ENCODE results near the gene NTRK1. TPM values are rescaled to one million over a fixed set of nuclear protein-coding genes. Genes with fewer than 3 reads are reported as not detected.

The NTRK1 gene
- total RNA-seq, 4 donors from 2014 or later, result 0.09 to 0.57 TPM; not detected in 2

DNA sequence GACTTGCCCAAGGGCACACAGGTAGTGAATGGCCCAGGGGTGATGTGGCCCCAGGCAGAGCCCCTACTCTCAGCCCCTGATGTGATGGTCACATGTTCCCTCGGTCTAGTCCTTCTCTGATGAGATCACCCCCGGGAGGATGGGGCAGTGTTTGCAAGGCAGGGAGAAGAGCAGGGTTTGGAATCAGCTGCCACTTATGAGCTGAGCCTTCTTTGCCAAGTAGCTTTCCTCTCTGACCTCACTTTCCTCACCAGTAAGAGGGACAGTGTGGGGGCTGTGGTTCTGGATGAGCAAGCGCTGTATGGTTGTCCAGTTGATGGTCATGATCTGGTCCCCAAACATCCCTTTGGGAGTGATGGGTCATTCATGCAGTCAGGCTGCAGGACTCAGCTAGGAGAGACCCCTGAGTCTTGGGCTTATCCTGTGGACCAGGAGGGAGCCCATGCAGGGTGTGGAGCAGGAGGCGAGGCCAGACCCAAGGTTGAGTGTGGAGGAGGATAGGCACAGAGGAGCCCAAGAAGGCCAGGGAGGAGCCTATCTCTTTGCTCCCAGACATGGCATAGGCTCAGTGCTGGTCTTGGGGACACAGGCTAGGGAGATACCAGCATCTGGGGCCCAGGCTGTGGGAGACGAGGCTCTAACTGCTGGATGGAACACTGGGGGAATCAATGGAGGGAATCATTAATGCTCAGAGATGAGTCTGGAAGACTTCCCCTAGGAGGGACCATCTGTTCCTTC, 16.9 kb downstream of the NTRK1 start:
- Histone ChIP-seq H3K27ac (no peak overlapping the region), H3K4me1 (no peaks in the 10 kb centered on the region), H3K9me3 (no peaks in the 10 kb centered on the region), H3K36me3 (no peaks in the 10 kb centered on the region), H3K27me3 (peaks cover 0 to 86% (median 0%) of the 10 kb centered on the region in 4 donors), H3K4me3 (no peak overlapping the region)
- no peak for DNase-seq
- WGBS, 2 donors, result 82 to 85% methylated on average over 3 to 5 of the region's 5 CpGs
- intact Hi-C loops (cut with DNase I), result no loop called here
- TF ChIP-seq, protein P1, sequence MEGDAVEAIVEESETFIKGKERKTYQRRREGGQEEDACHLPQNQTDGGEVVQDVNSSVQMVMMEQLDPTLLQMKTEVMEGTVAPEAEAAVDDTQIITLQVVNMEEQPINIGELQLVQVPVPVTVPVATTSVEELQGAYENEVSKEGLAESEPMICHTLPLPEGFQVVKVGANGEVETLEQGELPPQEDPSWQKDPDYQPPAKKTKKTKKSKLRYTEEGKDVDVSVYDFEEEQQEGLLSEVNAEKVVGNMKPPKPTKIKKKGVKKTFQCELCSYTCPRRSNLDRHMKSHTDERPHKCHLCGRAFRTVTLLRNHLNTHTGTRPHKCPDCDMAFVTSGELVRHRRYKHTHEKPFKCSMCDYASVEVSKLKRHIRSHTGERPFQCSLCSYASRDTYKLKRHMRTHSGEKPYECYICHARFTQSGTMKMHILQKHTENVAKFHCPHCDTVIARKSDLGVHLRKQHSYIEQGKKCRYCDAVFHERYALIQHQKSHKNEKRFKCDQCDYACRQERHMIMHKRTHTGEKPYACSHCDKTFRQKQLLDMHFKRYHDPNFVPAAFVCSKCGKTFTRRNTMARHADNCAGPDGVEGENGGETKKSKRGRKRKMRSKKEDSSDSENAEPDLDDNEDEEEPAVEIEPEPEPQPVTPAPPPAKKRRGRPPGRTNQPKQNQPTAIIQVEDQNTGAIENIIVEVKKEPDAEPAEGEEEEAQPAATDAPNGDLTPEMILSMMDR (IDR thresholded peaks at IDR 0.05), result no peak
- TF ChIP-seq POLR2A (IDR thresholded peaks at IDR 0.05), result no peak

DNA sequence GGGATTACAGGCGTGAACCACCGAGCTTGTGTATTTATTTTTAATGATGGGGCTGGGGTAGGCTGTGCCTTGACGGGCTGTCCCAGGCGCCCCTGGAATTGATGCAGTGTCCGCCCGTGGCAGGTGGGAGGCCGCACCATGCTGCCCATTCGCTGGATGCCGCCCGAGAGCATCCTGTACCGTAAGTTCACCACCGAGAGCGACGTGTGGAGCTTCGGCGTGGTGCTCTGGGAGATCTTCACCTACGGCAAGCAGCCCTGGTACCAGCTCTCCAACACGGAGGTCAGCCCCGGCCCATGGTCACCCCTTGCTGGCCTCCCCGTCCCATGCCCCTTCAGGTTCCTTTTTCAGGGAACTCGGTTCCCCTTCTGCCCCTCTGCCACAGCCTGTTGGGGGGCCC, 19.2 kb downstream of the NTRK1 start:
- Histone ChIP-seq H3K4me1 (no peaks in the 10 kb centered on the region), H3K27me3 (peaks cover 0 to 95% (median 0%) of the 10 kb centered on the region in 4 donors), H3K27ac (no peak overlapping the region), H3K36me3 (no peaks in the 10 kb centered on the region), H3K4me3 (no peak overlapping the region), H3K9me3 (no peaks in the 10 kb centered on the region)
- WGBS, 2 donors, result 82 to 89% methylated on average over 11 to 12 of the region's 21 CpGs
- intact Hi-C loops (cut with DNase I), result no loop called here
- DNase-seq, result no peak
- no peak for TF ChIP-seq POLR2A (IDR thresholded peaks at IDR 0.05)
- TF ChIP-seq, protein P1 (IDR thresholded peaks at IDR 0.05), result no peak

DNA sequence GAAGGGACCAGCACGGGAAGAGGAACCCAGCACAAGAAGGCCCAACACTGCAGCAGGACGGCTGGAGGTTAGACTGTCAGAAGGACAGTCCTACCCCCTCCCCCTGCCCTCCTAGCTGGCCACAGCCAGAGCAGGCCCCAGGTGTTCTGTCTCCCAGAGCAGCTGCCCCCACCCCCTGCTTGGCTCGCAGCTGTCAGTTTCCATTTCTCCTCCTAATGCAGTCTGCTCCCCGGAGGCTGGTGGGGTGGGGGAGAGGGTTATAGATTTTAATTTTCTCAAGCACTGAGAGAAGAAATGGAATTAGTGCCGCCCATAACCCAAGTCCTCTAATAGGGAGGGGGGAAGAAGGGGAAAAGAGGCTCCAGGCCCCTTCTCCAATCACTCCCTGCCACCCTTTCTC, 19.8 kb downstream of the NTRK1 start:
- 74 to 90% methylated on average over 3 to 5 of the region's 5 CpGs for WGBS, 2 donors
- Histone ChIP-seq H3K27ac (no peak overlapping the region), H3K36me3 (no peaks in the 10 kb centered on the region), H3K4me3 (no peak overlapping the region), H3K27me3 (peaks cover 0 to 89% (median 0%) of the 10 kb centered on the region in 4 donors), H3K4me1 (no peaks in the 10 kb centered on the region), H3K9me3 (no peaks in the 10 kb centered on the region)
- DNase-seq, result no peak
- TF ChIP-seq, protein P1 (IDR thresholded peaks at IDR 0.05), result no peak
- TF ChIP-seq POLR2A (IDR thresholded peaks at IDR 0.05), result no peak
- intact Hi-C loops (cut with DNase I), result no loop called here

DNA sequence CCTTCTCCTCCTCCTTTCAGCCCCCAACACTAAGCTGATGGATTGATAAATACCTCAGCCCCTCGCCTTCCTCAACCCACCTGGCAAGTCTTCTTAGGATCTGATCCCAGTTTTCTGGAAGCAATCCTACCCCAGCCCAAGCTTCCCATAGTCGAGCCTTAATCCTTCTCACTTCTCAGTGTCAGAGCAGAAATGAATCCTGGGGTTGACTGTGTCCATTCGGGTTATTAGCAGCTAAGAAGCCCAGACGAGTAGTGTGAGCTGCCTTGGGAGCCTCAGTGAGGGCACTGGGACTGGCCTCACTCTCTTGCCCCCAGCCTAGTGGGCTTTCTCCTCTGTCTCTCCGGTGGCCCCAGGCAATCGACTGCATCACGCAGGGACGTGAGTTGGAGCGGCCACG, 20.4 kb downstream of the NTRK1 start:
- Histone ChIP-seq H3K4me3 (no peak overlapping the region), H3K9me3 (no peaks in the 10 kb centered on the region), H3K27ac (no peak overlapping the region), H3K4me1 (no peaks in the 10 kb centered on the region), H3K36me3 (no peaks in the 10 kb centered on the region), H3K27me3 (peaks cover 0 to 88% (median 0%) of the 10 kb centered on the region in 4 donors)
- WGBS, 2 donors, result 50 to 52% methylated on average over 4 to 8 of the region's 10 CpGs
- intact Hi-C loops (cut with DNase I), result no loop called here
- TF ChIP-seq, protein P1 (IDR thresholded peaks at IDR 0.05), result no peak
- TF ChIP-seq POLR2A (IDR thresholded peaks at IDR 0.05), result no peak
- DNase-seq, result no peak

DNA sequence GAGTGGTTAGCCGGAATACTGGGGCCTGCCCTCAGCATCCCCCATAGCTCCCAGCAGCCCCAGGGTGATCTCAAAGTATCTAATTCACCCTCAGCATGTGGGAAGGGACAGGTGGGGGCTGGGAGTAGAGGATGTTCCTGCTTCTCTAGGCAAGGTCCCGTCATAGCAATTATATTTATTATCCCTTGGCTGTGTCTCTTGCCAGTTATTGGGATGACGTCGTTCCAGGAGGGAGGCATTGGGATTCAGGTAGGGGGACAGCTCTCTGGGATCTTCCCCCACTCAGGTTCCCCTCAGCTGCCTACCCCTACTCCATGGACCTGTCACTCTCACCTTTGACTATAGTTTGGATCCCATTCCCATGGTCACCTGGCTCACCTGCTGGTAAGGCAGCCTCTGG, 21.0 kb downstream of the NTRK1 start:
- no peak overlapping the region for H3K27ac ChIP-seq
- intact Hi-C loops (cut with DNase I), result no loop called here
- no peak for DNase-seq
- H3K36me3 ChIP-seq, result no peaks in the 10 kb centered on the region
- TF ChIP-seq, protein P1 (IDR thresholded peaks at IDR 0.05), result no peak
- no peak for TF ChIP-seq POLR2A (IDR thresholded peaks at IDR 0.05)
- H3K4me1 ChIP-seq, result no peaks in the 10 kb centered on the region
- no peak overlapping the region for H3K4me3 ChIP-seq
- H3K27me3 ChIP-seq, result peaks cover 0 to 88% (median 0%) of the 10 kb centered on the region in 4 donors
- WGBS, 2 donors, result 70% methylated on average over 4 of the region's 4 CpGs; no CpG with 5 or more reads in 1 of the 2 donors
- H3K9me3 ChIP-seq, result no peaks in the 10 kb centered on the region

All from esophagus squamous epithelium (tissue), 5 donors.